ENCODE data around the gene ZNF335.
"Not testable (repeated sequence)": the region's sequence is repeated elsewhere in the genome, so short reads cannot be mapped to it uniquely, and the experiment has no call there.

Gene ZNF335

DNA sequence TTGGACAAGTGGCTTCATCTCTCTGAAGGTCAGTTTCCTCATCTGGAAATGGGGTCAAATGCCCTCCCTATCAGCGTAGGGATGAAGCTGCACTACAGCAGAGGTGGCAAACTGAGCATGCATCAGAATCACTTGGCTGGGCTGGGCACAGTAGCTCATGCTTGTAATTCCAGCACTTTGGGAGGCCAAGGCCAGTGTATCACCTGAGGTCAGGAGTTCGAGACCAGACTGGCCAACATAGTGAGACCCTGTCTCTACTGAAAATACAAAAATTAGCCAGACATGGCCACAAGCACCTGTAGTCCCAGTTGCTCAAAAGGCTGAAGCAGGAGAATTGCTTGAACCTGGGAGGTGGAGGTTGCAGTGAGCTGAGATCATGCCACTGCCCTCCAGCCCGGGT, 30.0 kb upstream of the ZNF335 start:
- DNase-seq, result no peak

DNA sequence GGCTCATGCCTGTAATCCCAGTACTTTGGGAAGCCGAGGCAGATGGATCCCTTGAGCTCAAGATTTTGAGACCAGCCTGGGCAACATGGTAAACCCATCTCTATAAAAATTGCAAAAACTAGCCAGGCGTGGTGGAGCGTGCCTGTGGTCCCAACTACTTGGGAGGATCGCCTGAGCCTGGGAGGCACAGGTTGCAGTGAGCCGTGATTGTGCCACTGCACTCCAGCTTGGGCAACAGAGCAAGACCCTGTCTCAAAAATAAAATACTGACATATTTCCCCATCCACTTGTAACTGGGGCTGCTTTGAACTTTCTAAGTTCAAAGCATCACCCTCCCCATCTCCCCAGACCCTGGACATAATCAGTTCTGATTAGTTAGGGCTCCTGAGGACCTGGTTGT, 29.5 kb upstream of the ZNF335 start:
- no peak for DNase-seq

DNA sequence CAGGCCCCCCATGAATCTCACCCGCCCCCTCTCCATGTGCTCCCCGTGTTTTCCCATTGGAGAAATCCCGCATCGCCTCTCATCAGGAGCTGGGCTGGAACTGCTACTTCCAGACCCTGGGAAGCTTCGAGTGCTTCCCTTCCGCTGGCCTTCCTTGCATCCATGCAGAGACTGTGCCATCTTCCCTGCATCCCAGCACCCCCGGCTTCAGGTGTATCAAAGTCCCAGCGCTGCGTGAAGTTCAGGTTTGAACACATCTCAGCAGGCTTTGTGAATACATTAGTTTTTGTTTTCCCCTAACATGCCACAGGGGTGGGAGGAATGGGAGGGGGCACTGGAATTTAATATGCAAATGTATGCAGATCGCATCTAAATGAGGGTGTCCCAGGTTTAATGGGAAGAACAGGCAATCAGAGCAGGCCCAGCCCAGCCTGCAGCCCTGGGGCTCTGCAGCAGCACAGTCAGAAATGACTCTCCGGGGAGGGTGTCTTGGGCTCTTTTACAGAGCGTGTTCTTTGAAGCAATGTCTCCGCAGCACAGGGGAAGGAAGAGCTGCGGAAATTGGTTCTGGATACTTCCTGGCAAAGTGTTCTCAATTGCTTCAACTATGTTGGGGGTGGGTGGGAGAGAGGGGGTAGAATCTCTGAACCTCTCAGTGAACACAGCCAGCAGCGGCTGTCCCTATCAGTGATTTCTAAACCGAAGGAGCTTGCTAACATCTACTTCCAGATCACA, 28.4 kb upstream of the ZNF335 start:
- no peak for DNase-seq

DNA sequence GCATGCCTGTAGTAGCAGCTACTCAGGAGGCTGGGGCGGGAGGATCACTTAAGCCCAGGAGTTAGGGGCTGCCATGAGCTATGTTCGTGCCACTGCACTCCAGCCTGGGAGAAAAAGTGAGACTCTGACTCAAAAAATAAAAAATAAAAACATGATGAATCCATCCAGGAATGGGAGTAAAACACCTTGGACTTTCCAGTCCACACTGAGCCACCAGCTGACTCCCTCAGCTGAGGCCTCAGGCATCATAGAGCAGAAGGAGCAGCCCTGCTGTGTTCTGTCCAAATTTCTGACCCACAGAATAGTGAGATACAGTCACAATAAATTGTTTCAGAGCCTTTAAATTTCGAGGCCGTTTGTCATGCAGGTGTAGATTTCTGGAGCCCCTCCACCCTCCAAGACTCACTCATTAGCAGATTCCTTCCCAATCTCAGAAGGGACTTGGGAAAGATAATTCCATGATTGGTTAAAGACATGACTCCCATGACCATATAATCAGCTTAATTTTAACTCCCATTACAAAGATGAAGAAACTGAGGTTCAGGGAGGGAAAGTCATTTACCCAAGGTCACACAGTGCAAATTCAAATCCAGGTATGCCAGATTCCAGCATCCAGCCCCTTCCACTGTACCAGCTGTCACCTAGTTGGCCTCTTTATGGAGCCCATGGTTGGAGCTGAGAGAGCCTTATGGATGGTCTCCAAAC, 27.7 kb upstream of the ZNF335 start:
- DNase-seq, result no peak

DNA sequence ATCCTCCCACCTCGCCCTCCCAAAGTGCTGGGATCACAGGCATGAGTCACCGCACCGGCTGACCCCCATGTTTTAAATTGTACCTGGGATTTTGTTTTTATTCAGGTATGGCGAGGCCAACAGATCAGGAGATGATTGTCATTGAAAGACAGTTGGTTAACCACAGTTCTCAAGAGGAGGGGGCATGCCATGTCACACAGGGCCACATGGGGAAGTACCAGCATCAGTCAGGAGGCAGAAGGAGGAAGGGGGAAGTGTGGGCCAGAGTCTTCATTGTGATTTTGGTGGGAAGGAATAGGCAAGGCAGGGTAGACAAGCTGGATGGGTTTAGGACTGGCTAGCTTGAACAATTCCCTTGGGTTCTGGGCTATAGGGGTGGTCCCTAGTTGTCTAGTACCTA, 26.8 kb upstream of the ZNF335 start:
- no peak for DNase-seq

DNA sequence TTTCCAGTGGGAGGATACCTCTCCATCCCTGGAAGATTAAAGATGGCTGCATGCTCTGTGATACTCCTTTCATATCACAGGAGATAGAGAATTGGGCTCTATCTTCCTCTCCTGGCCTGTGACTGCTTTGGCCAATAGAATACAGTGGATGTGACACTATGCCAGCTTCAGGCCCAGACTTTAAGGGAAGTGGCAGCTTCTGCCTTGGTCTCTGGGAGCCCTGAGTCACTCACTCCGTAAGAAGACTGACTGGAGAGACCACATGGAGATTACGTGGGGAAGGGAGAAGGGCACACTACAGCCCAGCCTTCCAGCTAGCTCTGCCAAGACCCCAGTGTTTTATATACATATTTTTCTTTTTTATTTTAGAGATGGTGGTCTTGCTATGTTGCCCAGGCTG, 26.3 kb upstream of the ZNF335 start:
- DNase-seq, result no peak

DNA sequence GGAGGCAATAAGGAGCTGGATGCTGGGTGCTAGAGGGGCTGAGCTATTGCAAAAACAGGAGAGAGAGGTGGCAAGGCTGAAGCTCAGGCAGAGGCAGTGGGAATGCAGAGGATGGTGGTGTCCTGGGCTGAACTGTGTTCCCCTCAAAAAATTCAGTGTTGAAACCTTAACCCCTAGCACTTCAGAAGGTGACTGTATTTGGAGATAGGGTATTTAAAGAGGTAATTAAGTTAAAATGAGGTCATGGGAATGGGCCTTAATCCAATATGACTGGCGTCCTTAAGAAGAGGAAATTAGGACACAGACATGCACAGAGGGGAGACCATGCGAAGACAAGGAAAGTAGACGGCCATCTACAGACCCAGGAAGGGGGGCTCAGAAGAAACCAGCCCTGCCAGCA, 25.2 kb upstream of the ZNF335 start:
- no peak for DNase-seq

DNA sequence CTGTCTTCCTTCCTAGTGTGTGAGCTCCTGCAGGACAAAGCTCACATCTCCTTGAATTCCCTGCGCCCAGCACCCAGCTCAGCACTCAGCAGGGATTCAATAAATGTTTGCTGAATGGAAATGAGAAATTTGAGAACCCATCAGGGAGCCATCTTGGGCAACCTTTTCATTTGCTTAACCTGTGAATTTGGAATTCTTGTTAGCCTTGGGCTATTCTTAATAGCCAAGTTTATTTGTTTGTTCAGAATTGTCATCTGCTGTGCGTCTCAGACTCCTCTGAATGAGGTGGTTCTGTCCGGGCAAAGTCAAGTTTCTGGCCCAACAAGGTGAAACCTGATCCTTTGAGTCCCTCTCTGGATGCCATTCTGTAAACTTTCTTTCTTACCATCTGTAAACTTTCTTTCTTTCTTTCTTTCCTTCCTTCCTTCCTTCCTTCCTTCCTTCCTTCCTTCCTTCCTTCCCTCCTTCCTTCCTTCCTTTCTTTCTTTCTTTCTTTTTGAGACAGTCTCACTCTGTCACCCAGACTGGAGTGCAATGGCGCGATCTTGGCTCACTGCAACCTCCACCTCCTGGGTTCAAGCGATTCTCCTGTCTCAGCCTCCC, 23.6 kb upstream of the ZNF335 start:
- not testable (repeated sequence) for DNase-seq

DNA sequence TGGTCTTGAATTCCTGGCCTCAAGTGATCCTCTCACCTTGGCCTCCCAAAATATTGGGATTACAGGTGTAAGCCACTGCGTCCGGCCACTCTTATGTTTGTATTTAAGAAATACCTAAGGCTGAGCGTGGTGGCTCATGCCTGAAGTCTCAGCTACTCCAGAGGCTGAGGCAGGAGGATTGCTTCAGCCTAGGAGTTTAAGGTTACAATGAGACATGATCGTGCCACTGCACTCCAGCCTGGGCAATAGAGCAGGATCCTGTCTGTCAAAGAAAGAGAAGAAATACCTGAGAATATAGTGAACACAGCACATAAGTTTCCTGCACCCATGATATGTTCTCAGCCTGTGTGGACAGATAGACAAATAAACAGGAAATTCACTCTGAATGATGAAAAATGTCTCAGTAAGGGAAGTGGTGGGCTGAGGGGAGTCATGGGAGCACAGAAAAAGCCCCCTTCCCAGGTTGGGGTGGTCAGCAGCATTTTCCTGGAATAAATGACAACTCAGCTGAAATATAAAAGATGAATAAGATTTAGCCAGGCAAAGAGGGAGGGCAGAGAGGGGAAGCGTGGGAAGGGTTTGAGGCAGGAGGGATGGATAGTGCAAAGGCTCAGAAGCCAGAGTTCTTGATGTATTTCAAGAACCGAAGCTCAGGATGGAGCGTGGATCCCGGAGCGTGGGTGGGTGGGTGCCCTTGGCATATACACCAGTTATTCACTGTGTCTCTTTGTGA, 22.9 kb upstream of the ZNF335 start:
- no peak for DNase-seq

DNA sequence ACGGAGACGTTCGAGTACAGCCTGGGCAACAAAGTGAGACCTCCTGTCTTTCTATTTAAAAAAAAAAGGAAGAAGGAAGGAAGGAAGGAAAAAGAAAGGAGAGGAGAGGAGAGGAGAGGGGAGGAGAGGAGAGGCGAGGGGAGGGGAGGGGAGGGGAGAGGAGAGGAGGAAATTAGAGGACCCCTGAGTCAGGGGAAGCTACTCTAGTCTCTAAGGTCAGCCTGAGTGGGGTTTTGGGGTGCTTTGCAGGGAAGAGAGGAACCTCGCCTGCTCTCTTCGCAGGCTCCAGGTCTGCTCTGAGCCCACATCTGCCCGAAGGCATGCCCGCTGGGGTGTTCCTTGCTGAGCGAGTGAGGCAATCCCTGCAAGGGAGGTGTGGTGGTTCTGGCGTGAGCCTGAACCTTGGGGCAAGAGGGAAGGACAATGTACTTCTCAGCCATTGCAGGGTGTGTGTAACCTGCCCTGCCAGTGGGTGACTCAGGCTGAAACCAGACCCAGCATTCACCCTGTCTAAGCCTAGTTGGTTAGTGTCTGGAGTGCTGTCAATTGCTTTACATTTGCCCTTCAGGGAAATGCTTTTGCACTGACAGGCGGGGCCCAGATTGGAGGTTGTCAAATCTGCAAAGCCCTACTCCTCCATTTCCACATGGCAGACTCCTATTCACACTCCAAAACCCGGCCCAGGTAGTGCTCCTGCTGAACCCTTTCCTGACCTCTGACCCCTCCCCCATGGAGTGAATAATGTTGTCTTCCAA, 21.4 kb upstream of the ZNF335 start:
- no peak for DNase-seq

DNA sequence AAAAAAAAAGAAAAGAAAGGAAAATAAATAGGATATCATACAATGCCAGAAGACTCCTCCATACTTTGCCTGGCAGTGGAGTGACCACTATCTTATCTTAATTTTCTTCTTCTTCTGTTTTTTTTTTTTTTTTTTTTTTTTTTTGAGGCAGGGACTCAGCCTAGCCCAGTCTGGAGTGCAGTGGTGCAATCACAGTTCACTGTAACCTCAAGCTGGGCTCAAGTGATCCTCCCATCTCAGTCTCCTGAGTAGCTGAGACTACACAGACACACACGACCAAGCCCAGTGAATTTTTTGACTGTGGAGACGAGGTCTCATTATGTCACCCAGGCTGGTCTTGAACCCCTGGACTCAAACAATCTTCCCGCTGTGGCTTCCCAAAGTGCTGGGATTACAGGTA, 19.6 kb upstream of the ZNF335 start:
- no peak for DNase-seq

DNA sequence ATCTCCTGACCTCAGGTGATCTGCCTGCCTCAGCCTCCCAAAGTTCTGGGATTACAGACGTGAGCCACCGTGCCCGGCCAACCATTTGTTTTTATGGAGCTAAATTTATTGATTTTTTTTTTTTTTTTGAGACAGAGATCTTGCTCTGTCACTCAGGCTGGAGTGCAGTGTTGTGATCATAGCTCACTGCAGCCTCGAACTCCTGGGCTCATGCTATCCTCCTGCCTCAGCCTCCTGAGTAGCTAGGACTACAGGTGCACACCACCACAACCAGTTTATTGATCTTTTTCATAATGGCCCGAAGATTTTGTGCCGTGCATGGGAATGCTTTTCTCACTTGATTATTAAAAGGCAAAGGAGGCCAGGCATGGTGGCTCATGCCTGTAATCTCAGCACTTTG, 16.8 kb upstream of the ZNF335 start:
- not testable (repeated sequence) for DNase-seq

DNA sequence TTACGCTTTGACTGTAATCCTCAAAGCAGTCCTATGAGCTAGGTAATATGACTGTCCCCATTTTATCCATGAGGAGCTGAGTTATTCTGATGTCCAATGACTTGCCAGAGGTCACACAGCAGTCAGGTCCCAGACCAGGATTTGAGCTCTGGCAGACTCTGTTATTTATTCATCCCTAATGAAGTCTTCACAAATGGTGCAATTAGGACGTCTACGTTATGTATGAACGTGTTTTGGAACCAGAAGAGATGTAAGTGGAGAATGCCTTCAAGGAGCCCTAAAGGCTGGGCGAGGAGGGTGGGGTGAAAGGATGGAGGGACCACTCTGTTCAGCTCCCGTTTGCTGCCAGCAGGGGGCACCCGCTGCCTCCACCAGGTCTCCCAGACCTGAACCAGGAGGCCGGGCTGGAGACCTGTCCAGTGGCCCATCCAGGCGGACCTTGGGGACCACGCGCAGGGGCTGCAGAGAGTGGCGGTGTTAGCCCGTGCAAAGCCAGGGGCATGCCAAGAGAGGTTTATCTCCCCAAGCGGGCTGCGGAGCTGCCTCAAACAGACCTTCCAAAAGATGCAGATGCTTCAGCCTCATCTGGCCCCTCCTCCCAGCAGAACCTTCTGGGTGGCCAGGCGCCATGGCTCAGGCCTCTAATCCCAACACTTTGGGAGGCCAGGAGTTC, 15.2 kb upstream of the ZNF335 start:
- no peak for DNase-seq

DNA sequence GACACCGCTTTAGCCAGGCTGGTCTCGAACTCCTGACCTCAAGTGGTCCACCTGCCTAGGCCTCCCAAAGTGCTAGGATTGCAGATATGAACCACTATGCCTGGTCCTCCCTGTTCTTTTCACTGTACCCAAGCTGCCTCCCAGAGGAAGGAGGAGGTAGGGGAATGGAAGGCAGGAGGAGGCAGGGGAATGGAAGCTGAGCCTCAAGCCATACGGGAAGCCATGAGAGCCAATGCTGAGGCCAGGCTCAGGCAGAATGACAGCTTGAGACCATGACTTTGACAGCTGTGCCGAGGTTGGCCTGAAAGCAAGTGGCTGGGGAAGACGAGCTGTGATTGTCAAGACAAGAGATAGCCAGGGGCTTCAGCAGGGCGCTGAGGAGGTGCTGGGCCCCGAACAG, 13.6 kb upstream of the ZNF335 start:
- DNase-seq, result no peak

DNA sequence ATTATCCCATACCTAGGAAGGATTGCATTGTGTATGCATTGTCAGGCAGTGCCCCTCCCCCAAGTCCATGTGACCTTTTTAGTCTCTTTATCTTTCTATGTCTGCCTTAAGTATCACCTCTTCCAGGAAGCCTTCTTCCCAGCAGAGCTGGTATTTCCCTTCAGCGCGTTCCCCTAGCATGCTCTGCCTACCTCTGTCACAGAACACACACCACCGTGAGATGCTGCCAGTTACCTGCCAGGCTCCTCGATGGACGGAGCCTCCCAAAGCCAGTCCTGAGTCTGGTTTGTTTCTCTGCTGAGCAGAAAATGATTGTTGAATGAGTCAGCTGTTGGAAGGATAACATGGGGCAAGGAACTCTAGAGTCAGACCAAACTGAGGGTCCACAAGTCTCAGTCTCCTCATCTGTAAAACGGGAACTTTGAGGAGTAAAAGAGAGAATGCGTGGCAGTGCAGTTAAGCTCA, 11.3 kb upstream of the ZNF335 start:
- no peak for DNase-seq

DNA sequence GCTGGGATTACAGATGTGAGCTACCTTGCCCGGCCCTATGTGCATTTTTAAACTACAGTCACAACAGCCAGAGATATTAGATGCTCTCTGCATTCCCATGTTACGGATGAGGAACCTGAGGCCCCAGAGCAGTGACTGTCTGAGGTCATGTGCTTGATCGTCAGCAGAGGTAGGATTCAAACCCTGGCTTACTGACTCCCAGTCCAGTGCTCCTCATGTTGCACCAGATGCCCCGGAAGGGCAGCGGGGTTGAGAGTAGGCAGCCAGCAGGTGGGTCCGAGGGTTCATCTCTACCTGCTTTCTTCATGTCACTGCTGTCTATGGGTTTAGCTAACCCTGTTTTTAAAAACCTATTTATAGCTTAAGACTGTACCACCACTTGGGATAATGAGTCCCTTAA, 9.3 kb upstream of the ZNF335 start:
- DNase-seq, result no peak

DNA sequence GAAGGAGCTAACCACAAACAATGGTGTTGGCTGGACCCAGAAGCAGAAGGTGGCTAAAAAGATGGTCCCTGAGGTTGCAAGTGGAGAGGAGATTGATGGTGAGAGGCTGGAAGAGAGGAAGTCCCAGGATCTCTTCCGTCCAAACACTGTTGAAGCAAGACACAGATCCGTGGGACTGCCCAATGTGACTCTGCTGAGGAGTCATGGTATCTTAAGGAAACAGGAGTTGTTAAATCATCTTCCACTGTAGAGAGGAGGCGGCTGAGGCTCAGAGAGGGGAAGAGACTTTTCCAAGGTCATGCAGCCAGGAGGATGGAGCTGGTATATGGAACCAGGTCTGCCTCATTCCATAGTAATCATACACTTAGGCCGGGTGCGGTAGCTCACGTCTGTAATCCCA, 4.1 kb upstream of the ZNF335 start:
- DNase-seq, result no peak

DNA sequence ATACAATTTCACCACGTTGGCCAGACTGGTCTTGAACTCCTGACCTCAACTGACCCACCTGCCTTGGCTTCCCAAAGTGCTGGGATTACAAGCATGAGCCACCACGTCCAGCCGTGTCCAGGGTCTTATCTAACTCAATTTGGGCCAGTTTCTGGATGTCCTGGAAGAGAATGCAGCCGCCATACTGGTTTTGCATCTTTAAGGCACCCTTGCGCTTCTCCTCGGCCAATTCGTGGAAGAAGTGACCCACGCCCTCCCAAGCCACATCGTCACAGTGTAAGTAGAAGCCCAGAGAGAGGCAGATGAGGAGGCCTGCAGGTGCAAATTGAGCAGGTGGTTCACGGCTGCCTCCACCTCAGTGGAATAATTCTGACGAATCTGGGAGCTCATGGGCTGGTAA, 3.7 kb upstream of the ZNF335 start:
- DNase-seq, result no peak

DNA sequence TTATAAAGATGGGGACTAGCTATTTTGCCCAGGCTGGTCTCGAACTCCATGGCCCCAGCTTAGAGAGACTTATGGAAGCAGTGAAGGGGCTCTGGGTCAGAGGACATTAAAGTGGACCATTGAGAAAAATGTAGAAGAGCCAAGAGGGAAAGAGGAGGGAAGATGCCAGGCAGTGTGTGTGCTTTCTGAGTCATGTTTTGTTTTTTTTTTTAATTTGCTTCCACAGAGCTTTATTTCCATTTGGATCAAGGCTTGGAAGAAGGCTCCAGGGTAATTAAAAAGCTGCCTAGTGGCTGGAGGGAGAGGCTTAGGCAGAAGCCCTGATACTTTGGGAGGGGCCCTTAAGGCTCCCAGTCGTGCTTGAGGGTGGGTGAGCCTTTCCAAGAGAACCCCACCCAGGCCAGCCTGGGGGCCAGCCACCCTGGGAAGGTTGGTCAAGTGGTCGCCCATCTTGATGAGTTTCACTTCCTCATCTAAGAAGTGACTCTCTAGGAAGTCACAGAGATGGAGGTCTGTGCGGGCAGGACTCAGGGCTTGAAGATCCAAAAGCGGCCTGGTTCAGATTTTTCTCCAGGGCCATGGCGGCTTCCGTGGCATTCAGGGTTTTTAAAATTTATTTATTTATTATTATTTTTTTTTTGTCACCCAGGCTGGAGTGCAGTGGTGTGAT, 3.0 kb upstream of the ZNF335 start:
- no peak for DNase-seq

DNA sequence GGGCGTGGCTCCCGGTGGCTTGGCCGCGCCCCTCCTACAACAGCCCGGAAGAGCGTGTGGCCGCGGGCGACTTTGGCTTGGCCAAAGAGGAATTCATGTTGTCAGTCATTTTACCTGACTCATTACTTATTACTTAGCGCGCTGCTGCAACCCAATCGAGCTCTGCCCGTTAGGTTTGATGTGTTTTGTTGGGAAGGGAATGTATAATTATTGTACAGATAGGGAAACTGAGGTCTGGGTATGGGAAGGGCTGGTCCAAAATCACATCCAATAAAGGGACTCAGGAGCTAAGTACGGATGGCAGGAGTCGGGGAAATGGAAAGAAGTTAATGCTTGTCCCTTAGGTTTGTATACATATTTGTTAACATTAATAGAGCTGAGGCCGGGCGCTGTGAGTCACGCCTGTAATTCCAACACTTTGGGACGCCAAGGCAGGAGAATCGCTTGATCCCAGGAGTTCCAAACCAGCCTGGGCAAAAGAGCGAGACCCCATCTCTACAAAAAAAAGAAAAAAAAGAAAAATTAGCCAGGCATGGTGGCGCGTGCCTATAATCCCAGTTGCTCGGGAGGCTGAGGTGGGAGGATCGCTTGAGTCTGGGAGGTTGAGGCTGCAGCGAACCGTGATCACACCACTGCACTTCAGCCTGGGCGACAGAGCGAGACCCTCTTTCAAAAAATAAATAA, 639 bp upstream of the ZNF335 start:
- DNase-seq, result no peak

DNA sequence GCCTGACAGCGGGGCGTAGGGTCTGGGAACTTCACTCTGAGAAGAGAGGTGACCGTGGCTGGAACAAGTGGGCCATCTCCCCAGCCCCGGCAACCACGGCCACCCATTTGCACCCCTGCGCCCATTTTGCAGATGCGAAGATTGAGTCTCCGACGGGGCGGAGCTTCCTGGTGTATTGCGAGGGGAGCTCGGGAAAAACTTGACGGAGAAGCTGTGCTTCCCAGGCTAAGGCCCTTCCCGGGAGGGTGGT, 653 bp downstream of the ZNF335 start:
- DNase-seq, result no peak

Measured in GOT3 (cell line).